ENCODE data around the gene NTSR1.

DNA sequence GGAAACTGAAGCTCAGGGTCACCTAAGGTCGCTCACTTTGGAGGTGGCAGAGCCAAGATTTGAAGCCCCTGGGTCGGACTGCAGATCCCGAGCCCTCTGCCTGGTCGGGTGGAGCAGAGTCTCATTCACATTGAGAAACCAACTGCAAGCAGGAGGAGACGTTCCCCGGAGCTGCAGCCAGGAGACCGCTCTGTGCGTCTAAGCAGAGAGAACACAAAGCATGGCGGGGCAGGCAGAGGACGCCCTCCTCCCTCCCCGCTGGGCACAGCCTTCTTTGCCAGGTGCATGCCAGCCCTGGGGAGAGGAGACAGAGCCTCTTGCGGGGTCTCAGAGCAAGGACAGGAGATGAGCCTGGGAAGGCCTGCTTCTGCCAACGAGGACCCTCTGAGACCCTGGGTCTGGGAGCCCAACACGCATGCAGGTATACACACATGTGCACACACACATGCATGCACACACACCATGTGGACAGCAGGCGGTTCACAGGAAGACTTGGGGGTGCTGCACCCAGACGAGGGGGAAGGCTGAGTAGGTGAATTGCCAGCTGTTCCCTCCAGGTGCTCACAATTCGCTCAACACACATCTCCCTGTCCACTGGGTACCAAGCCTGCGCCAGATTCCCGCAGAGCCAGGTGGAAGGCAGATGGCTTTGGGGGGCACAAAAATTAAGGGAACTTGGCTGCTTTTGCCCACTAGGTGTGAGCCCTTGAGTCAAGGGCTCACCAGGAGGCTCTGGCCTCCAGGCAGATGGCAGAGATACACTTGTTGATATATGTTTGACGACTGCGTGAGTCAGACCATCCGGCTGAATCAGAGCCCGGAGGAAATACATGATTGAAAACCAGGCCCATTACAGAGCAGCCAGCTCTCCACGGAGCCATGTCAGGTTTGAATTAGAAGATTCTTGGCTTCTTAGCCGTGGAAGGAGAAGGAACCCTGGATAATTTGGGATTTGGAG lies 5.5 kb upstream of the NTSR1 start:
- TF ChIP-seq, protein P1, sequence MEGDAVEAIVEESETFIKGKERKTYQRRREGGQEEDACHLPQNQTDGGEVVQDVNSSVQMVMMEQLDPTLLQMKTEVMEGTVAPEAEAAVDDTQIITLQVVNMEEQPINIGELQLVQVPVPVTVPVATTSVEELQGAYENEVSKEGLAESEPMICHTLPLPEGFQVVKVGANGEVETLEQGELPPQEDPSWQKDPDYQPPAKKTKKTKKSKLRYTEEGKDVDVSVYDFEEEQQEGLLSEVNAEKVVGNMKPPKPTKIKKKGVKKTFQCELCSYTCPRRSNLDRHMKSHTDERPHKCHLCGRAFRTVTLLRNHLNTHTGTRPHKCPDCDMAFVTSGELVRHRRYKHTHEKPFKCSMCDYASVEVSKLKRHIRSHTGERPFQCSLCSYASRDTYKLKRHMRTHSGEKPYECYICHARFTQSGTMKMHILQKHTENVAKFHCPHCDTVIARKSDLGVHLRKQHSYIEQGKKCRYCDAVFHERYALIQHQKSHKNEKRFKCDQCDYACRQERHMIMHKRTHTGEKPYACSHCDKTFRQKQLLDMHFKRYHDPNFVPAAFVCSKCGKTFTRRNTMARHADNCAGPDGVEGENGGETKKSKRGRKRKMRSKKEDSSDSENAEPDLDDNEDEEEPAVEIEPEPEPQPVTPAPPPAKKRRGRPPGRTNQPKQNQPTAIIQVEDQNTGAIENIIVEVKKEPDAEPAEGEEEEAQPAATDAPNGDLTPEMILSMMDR (IDR thresholded peaks at IDR 0.05): no peak
- no peak for TF ChIP-seq POLR2A (IDR thresholded peaks at IDR 0.05)

Measured in testis (tissue), 2 donors.